Tibial nerve (tissue), 4 donors: ENCODE measurements around the gene SORCS2.

Source experiments
- EP300 ChIP-seq, 2 donors: sonication (generic); formaldehyde crosslinking; IDR thresholded peaks; one replicate each; pipeline ENCODE4 v1.6.1; 2017; ENCODE audit warnings: antibody characterized with exemption in 2 of 2, mild to moderate bottlenecking in 1 of 2
- POLR2A ChIP-seq, 2 donors: fragments of 450-650 bp; IDR thresholded peaks; one replicate each; pipeline ENCODE4 v1.6.1; 2017; ENCODE audit warnings: antibody characterized with exemption in 2 of 2, mild to moderate bottlenecking in 2 of 2, moderate library complexity in 2 of 2
- TF ChIP-seq, protein P1 (sequence below), 5 experiments: fragments of 200-600 bp in 3 of 5; fragments of 450-650 bp in 2 of 5; sonication (generic) in 3 of 5; IDR thresholded peaks; one replicate each; pipeline ENCODE4 v1.5.1; 2016 to 2019; ENCODE audit warnings: antibody characterized with exemption in 5 of 5, mild to moderate bottlenecking in 3 of 5, moderate library complexity in 2 of 5

DNA sequence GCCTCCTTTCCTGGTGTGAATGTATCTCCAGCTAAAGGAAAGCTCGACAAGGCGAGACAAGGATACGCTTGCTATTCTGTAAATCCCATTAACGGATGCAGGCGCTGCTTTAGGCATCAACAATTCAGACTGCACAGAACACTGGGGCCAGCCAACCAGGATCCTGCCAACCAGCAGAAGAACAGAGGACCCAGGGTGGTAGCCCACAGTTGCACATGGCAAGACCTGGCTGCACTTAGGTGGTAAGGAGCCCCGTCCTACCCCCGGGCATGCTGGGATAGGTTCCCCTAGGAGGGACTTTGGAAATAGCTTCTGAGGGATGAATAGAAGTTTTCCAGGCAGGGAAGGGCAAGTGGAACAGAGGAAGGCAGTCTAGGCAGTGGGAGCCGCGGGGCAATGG, 221.7 kb downstream of the SORCS2 start:
- TF ChIP-seq, protein P1, sequence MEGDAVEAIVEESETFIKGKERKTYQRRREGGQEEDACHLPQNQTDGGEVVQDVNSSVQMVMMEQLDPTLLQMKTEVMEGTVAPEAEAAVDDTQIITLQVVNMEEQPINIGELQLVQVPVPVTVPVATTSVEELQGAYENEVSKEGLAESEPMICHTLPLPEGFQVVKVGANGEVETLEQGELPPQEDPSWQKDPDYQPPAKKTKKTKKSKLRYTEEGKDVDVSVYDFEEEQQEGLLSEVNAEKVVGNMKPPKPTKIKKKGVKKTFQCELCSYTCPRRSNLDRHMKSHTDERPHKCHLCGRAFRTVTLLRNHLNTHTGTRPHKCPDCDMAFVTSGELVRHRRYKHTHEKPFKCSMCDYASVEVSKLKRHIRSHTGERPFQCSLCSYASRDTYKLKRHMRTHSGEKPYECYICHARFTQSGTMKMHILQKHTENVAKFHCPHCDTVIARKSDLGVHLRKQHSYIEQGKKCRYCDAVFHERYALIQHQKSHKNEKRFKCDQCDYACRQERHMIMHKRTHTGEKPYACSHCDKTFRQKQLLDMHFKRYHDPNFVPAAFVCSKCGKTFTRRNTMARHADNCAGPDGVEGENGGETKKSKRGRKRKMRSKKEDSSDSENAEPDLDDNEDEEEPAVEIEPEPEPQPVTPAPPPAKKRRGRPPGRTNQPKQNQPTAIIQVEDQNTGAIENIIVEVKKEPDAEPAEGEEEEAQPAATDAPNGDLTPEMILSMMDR (IDR thresholded peaks at IDR 0.05) = no peak
- no peak for TF ChIP-seq EP300 (IDR thresholded peaks at IDR 0.05)
- no peak for TF ChIP-seq POLR2A (IDR thresholded peaks at IDR 0.05)
